H1 (cell line): ENCODE data around the gene STEAP2. TPM values are rescaled to one million over a fixed set of nuclear protein-coding genes. Genes with fewer than 3 reads are reported as not detected.

Experiments
- CTCF ChIA-PET: fragments of 300-600 bp; sonication (Branson Sonifier 250); formaldehyde crosslinking; loops from one replicate; lab custom pipeline; 2021; ENCODE audit not compliant: partially characterized antibody; lab: Charles Lee
- POLR2A ChIA-PET: fragments of 300-600 bp; sonication (Branson Sonifier 250); formaldehyde crosslinking; loops from one replicate; lab custom pipeline; 2021; ENCODE audit warnings: inconsistent platforms; ENCODE audit not compliant: partially characterized antibody; lab: Charles Lee
- DNase-seq, 2 experiments: peaks; one replicate each; pipeline versions ENCODE4 v3.0.0 to v3.0.0-alpha.2; 2010 to 2022; ENCODE audit warnings: low spot score in 2 of 2, low read depth in 1 of 2, mixed read lengths in 1 of 2
- FAIRE-seq: peaks from 2 replicates; lab custom pipeline; 2011; peaks lifted over from hg19 to GRCh38; lab: Jason Lieb, UNC
- H2AFZ ChIP-seq: 2 replicates; pipeline ENCODE4 v1.8.1; 2012; ENCODE audit warnings: low read length, inconsistent platforms
- H2AK5ac ChIP-seq: 2 replicates; pipeline ENCODE4 v1.6.1; 2013; ENCODE audit warnings: low read depth, low read length
- H2BK120ac ChIP-seq: replicated peaks from 2 replicates; pipeline ENCODE3; 2013; ENCODE audit warnings: low read depth, low read length, inconsistent platforms
- H2BK12ac ChIP-seq: 2 replicates; pipeline ENCODE4 v1.6.1; 2013; ENCODE audit warnings: low read depth, low read length
- H2BK15ac ChIP-seq: 2 replicates; pipeline ENCODE4 v1.6.1; 2013; ENCODE audit warnings: low read length
- H2BK20ac ChIP-seq: 2 replicates; pipeline ENCODE4 v1.6.1; 2013; ENCODE audit warnings: low read length
- H2BK5ac ChIP-seq: 2 replicates; pipeline ENCODE4 v1.6.1; 2013; ENCODE audit warnings: low read depth, low read length
- H3K14ac ChIP-seq: 2 replicates; pipeline ENCODE4 v1.6.1; 2013; ENCODE audit warnings: inconsistent platforms; ENCODE audit not compliant: insufficient read length
- H3K18ac ChIP-seq: 2 replicates; pipeline ENCODE4 v1.6.1; 2013; ENCODE audit warnings: low read length; ENCODE audit errors: extremely low read depth
- H3K23ac ChIP-seq: 2 replicates; pipeline ENCODE4 v1.6.1; 2013; ENCODE audit warnings: inconsistent platforms; ENCODE audit not compliant: insufficient read length
- H3K23me2 ChIP-seq: 2 replicates; pipeline ENCODE4 v1.6.1; 2013; ENCODE audit warnings: low read depth, low read length
- H3K27ac ChIP-seq: 2 replicates; pipeline ENCODE4 v1.6.1; 2011; ENCODE audit warnings: low read depth, low read length, inconsistent platforms
- H3K27me3 ChIP-seq, 4 experiments: replicated peaks in 1 of 4; 1 replicate in 1 of 4; 2 replicates in 3 of 4; pipeline versions ENCODE4 v1.6.1 to v1.8.1; 2011 to 2013; ENCODE audit warnings: low read length in 3 of 4, mild to moderate bottlenecking in 3 of 4, inconsistent platforms in 2 of 4, mixed read lengths in 2 of 4, moderate library complexity in 1 of 4; ENCODE audit not compliant: control insufficient read depth in 3 of 4, insufficient read depth in 3 of 4; ENCODE audit errors: extremely low read depth in 1 of 4
- H3K36me3 ChIP-seq, 4 experiments: 2 replicates each; pipeline versions ENCODE4 v1.6.1 to v1.8.1; 2011 to 2013; ENCODE audit warnings: mild to moderate bottlenecking in 4 of 4, low read length in 3 of 4, moderate library complexity in 2 of 4, control low read depth in 1 of 4, inconsistent platforms in 1 of 4; ENCODE audit not compliant: insufficient read depth in 4 of 4, control insufficient read depth in 2 of 4
- H3K4ac ChIP-seq: replicated peaks from 2 replicates; pipeline ENCODE3; 2013; ENCODE audit warnings: low read length, low read depth, mixed read lengths, inconsistent platforms; ENCODE audit not compliant: insufficient read length
- H3K4me1 ChIP-seq, 4 experiments: replicated peaks in 1 of 4; 1 replicate in 1 of 4; 2 replicates in 3 of 4; pipeline versions ENCODE4 v1.6.1 to v1.8.1; 2011 to 2013; ENCODE audit warnings: low read length in 3 of 4, inconsistent platforms in 2 of 4, mixed read lengths in 1 of 4; ENCODE audit not compliant: insufficient read depth in 4 of 4, control insufficient read depth in 3 of 4
- H3K4me2 ChIP-seq, 2 experiments: 2 replicates each; pipeline versions ENCODE4 v1.6.1 to v1.8.1; 2011 to 2013; ENCODE audit warnings: low read depth in 2 of 2, low read length in 2 of 2, control low read depth in 1 of 2, inconsistent platforms in 1 of 2, mild to moderate bottlenecking in 1 of 2; ENCODE audit not compliant: insufficient read depth in 1 of 2
- H3K4me3 ChIP-seq, 4 experiments: fragments of 200-600, 300-600 bp in 1 of 4; sonication (generic), shearing (Covaris generic), sonication (Bioruptor Twin) in 1 of 4; 2 replicates each; pipeline versions ENCODE4 v1.5.1 to v1.8.1; 2011 to 2016; ENCODE audit warnings: low read length in 4 of 4, low read depth in 3 of 4, control low read depth in 2 of 4, inconsistent platforms in 2 of 4, mild to moderate bottlenecking in 2 of 4, mixed read lengths in 1 of 4, moderate library complexity in 1 of 4; ENCODE audit not compliant: insufficient read depth in 2 of 4; ENCODE audit errors: extremely low read depth in 1 of 4
- H3K56ac ChIP-seq: replicated peaks from 2 replicates; pipeline ENCODE3; 2013; ENCODE audit warnings: low read depth, mild to moderate bottlenecking, mixed read lengths, low read length, inconsistent platforms; ENCODE audit not compliant: insufficient read length
- H3K79me1 ChIP-seq: 2 replicates; pipeline ENCODE4 v1.6.1; 2013; ENCODE audit warnings: low read depth, low read length, control low read depth
- H3K79me2 ChIP-seq, 2 experiments: 2 replicates each; pipeline versions ENCODE4 v1.6.1 to v1.8.1; 2012 to 2013; ENCODE audit warnings: low read length in 2 of 2, mild to moderate bottlenecking in 2 of 2, inconsistent platforms in 1 of 2; ENCODE audit not compliant: insufficient read depth in 2 of 2, control insufficient read depth in 1 of 2
- H3K9ac ChIP-seq, 4 experiments: replicated peaks in 1 of 4; 1 replicate in 1 of 4; 2 replicates in 3 of 4; pipeline versions ENCODE4 v1.6.1 to v1.8.1; 2011 to 2013; ENCODE audit warnings: low read depth in 3 of 4, low read length in 3 of 4, control low read depth in 2 of 4, mild to moderate bottlenecking in 2 of 4, moderate library complexity in 2 of 4, inconsistent platforms in 1 of 4; ENCODE audit errors: extremely low read depth in 1 of 4
- H3K9me3 ChIP-seq, 2 experiments: 2 replicates each; pipeline versions ENCODE4 v1.6.1 to v1.8.1; 2012 to 2013; ENCODE audit warnings: mild to moderate bottlenecking in 2 of 2, moderate library complexity in 2 of 2, control low read depth in 1 of 2, inconsistent platforms in 1 of 2, low read depth in 1 of 2, low read length in 1 of 2, mixed read lengths in 1 of 2; ENCODE audit not compliant: insufficient read depth in 2 of 2
- H4K20me1 ChIP-seq, 2 experiments: replicated peaks in 1 of 2; 2 replicates each; pipeline versions ENCODE3 to v1.8.1; 2011 to 2013; ENCODE audit warnings: inconsistent platforms in 2 of 2, low read length in 2 of 2, mild to moderate bottlenecking in 1 of 2; ENCODE audit not compliant: insufficient read depth in 2 of 2, control insufficient read depth in 1 of 2
- H4K5ac ChIP-seq: 2 replicates; pipeline ENCODE4 v1.6.1; 2013; ENCODE audit warnings: low read length, low read depth, mixed read lengths, inconsistent platforms; ENCODE audit not compliant: insufficient read length
- H4K8ac ChIP-seq: 2 replicates; pipeline ENCODE4 v1.8.0; 2013; ENCODE audit warnings: mild to moderate bottlenecking, moderate library complexity, low read length, inconsistent platforms; ENCODE audit not compliant: insufficient read depth; ENCODE audit errors: extremely low read depth
- H4K91ac ChIP-seq: replicated peaks from 2 replicates; pipeline ENCODE3; 2013; ENCODE audit warnings: low read length, mixed read lengths, inconsistent platforms; ENCODE audit not compliant: insufficient read length
- CHD1 ChIP-seq: IDR thresholded peaks from 2 replicates; pipeline ENCODE4 v1.6.1; 2012; ENCODE audit warnings: low read depth, low read length, improper control_type of control experiment
- CHD2 ChIP-seq: IDR thresholded peaks from 2 replicates; pipeline ENCODE4 v1.6.1; 2012; ENCODE audit warnings: low read length, improper control_type of control experiment
- CTBP2 ChIP-seq: IDR thresholded peaks from 2 replicates; pipeline ENCODE4 v1.7.0; 2011; ENCODE audit warnings: borderline replicate concordance, mild to moderate bottlenecking, moderate library complexity, mixed read lengths, low read length; ENCODE audit not compliant: insufficient read depth, insufficient read length
- CTCF ChIP-seq, 3 experiments: IDR thresholded peaks; 1 replicate in 2 of 3; 2 replicates in 1 of 3; pipeline versions ENCODE4 v1.5.1 to v1.6.1; 2011; ENCODE audit warnings: low read length in 3 of 3, mild to moderate bottlenecking in 3 of 3, inconsistent platforms in 2 of 3, low read depth in 1 of 3, moderate library complexity in 1 of 3; ENCODE audit not compliant: insufficient read depth in 1 of 3; ENCODE audit errors: control extremely low read depth in 1 of 3
- E2F6 ChIP-seq: IDR thresholded peaks from 2 replicates; pipeline ENCODE4 v1.6.1; 2012; ENCODE audit warnings: inconsistent platforms
- GTF2F1 ChIP-seq: IDR thresholded peaks from 2 replicates; pipeline ENCODE4 v1.6.1; 2012; ENCODE audit warnings: low read depth, low read length, improper control_type of control experiment, borderline replicate concordance
- PHF8 ChIP-seq: fragments of 200-600 bp; sonication (generic); conservative IDR thresholded peaks from 2 replicates; pipeline ENCODE4 v1.7.1; 2012; ENCODE audit warnings: low read depth, mild to moderate bottlenecking, inconsistent platforms, low read length, moderate library complexity
- SIN3A ChIP-seq, 2 experiments: IDR thresholded peaks in 1 of 2; conservative IDR thresholded peaks in 1 of 2; 2 replicates each; pipeline ENCODE4 v1.6.1; 2011 to 2012; ENCODE audit warnings: low read length in 2 of 2, improper control_type of control experiment in 1 of 2, low read depth in 1 of 2, mild to moderate bottlenecking in 1 of 2
- SIRT6 ChIP-seq: IDR thresholded peaks from one replicate; pipeline ENCODE4 v1.7.1; 2012; ENCODE audit warnings: low read length, inconsistent platforms
- USF2 ChIP-seq: IDR thresholded peaks from 2 replicates; pipeline ENCODE4 v1.6.1; 2011; ENCODE audit warnings: low read length, improper control_type of control experiment
- polyA plus RNA-seq, 7 experiments: library from polyadenylated mRNA; depleted of rRNA in 3 of 7; stranded (reverse) in 5 of 7; unstranded in 2 of 7; fragments of >200 nt in 5 of 7; fragments of 200-250 nt in 2 of 7; gene quantifications; 1 replicate in 5 of 7; 2 replicates in 1 of 7; 4 replicates in 1 of 7; pipeline versions ENCODE4 v1.2.1 to v1.2.3, GENCODE V29; 2011 to 2013; ENCODE audit warnings: missing spikeins in 2 of 7, mixed read lengths in 2 of 7
- total RNA-seq: library from RNA; stranded (reverse); fragmentation: NEBNext Ultra II Directional; extraction: Animal tissue kit (Norgen Biotek cat#: 25700); gene quantifications from 2 replicates; pipeline ENCODE4 v1.2.1, GENCODE V29; 2021

Gene STEAP2
- total and polyA plus RNA-seq, 2 of the 8 experiments (the other 6 are each of a cell fraction or from before 2014, with no cell fraction given) = 13.4 to 18.4 TPM

- CTCF ChIA-PET = no interaction called here
- POLR2A ChIA-PET = interaction anchor here (1.0 kb wide), 1 partner anchor 9 kb away, joined by 3 read pairs; no protein-coding TSS in a partner anchor
- H3K27me3 ChIP-seq = no peaks in the 10 kb centered on the region
- TF ChIP-seq CTBP2 = no peak
- no peak for TF ChIP-seq GTF2F1
- no peak for TF ChIP-seq CHD2
- TF ChIP-seq PHF8 = no peak
- TF ChIP-seq E2F6 = no peak
- no peak for TF ChIP-seq CHD1
- no peak for TF ChIP-seq SIN3A (conservative IDR thresholded peaks at IDR 0.05 in 1 of 2, IDR thresholded peaks at IDR 0.05 in 1 of 2; ENCODE audit: low read depth in 1 of 2, low read length in 2 of 2)
- TF ChIP-seq SIRT6 = no peak
- no peak for TF ChIP-seq CTCF (IDR thresholded peaks at IDR 0.05; ENCODE audit: control extremely low read depth in 1 of 3, insufficient read depth in 1 of 3, low read depth in 1 of 3, low read length in 3 of 3)
- TF ChIP-seq USF2 = no peak
Observed at GRCh38 chr7:90187507-90188050, 24.0 kb upstream of the STEAP2 start.

More at GRCh38 chr7:90187507-90188050, 24.0 kb upstream of the STEAP2 start:
- Histone ChIP-seq H3K4me2 (no peak overlapping the region), H2BK20ac (no peak overlapping the region), H3K23me2 (no peaks in the 10 kb centered on the region), H2BK15ac (no peak overlapping the region), H4K91ac (no peak overlapping the region), H4K5ac (no peak overlapping the region), H3K4ac (no peak overlapping the region), H3K4me3 (no peak overlapping the region), H3K18ac (no peak overlapping the region), H3K14ac (no peak overlapping the region), H3K9ac (no peak overlapping the region), H3K79me1 (no peaks in the 10 kb centered on the region), H3K79me2 (no peaks in the 10 kb centered on the region), H2BK12ac (no peak overlapping the region), H3K23ac (no peak overlapping the region), H3K4me1 (no peaks in the 10 kb centered on the region), H2BK5ac (no peak overlapping the region), H4K8ac (no peak overlapping the region), H3K27ac (no peak overlapping the region), H2AK5ac (no peak overlapping the region), H3K9me3 (peaks cover 24% of the 10 kb centered on the region in 2 experiments), H4K20me1 (no peaks in the 10 kb centered on the region), H3K36me3 (no peaks in the 10 kb centered on the region), H2AFZ (no peak overlapping the region), H2BK120ac (no peak overlapping the region), H3K56ac (no peak overlapping the region)
- DNase-seq (no peak), FAIRE-seq (no peak)
